ENCODE measurements around the gene FANCE.

The FANCE gene

GRCh38 chr6:35486005-35486925 lies 34.1 kb downstream of the FANCE start:
- DNase-seq, result no peak

GRCh38 chr6:35487658-35488516 lies 35.7 kb downstream of the FANCE start:
- DNase-seq, result no peak

- DNase-seq, result no peak
Measured at GRCh38 chr6:35488517-35488862, 36.4 kb downstream of the FANCE start.

GRCh38 chr6:35489066-35489465 lies 36.9 kb downstream of the FANCE start:
- no peak for DNase-seq

GRCh38 chr6:35489995-35490791 lies 38.1 kb downstream of the FANCE start:
- no peak for DNase-seq

- no peak for DNase-seq
Measured at GRCh38 chr6:35490821-35491557, 38.9 kb downstream of the FANCE start.

- no peak for DNase-seq
Measured at GRCh38 chr6:35491558-35492257, 39.6 kb downstream of the FANCE start.

- no peak for DNase-seq
Measured at GRCh38 chr6:35492258-35492973, 40.3 kb downstream of the FANCE start.

GRCh38 chr6:35492974-35493284 lies 40.8 kb downstream of the FANCE start:
- DNase-seq, result no peak

GRCh38 chr6:35493307-35493983 lies 41.3 kb downstream of the FANCE start:
- no peak for DNase-seq

- DNase-seq, result no peak
Measured at GRCh38 chr6:35494161-35494563, 42.0 kb downstream of the FANCE start.

GRCh38 chr6:35495258-35496035 lies 43.3 kb downstream of the FANCE start:
- no peak for DNase-seq

GRCh38 chr6:35496036-35496840 lies 44.1 kb downstream of the FANCE start:
- no peak for DNase-seq

- DNase-seq, result no peak
Measured at GRCh38 chr6:35496841-35497570, 44.9 kb downstream of the FANCE start, which contains the start of gene TEAD3. TEAD3 (minus strand) TSS chr6:35497079.

GRCh38 chr6:35497571-35498421 lies 45.7 kb downstream of the FANCE start:
- DNase-seq, result no peak

GRCh38 chr6:35498422-35499067 lies 46.4 kb downstream of the FANCE start:
- DNase-seq, result no peak

- no peak for DNase-seq
Measured at GRCh38 chr6:35499372-35499771, 47.2 kb downstream of the FANCE start.
